Measurements from ENCODE around the gene MORN4. TPM values are rescaled to one million over a fixed set of nuclear protein-coding genes. Genes with fewer than 3 reads are reported as not detected.
A peak's percentile ranks its signal among the peaks of the same experiment; 100 is the strongest.

The MORN4 gene
- polyA plus RNA-seq, 4 donors = 4.0 to 15.5 TPM; not detected in 2

DNA sequence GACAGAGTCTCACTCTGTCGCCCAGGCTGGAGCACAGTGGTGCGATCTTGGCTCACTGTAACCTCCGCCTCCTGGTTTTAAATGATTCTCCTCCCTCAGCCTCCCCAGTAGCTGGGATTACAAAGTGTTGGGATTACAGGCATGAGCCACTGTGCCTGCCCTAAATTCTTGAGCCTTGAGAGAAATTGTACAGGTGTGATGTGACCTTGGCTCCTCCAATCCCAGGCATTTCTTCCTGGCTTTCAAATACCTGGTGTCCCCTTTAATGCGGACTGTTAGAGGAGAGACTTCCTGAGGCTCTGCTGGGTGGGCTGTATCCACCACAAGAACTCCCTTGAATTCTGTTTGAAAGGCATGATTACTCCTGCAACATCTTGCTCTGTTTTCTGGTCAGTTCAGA is 15.0 kb downstream of the MORN4 start:
- DNase-seq (no peak), FAIRE-seq (no peak)
- Histone ChIP-seq H3K4me1 (ENCODE audit: control insufficient read depth in 3 of 3, insufficient read depth in 2 of 3, low read depth in 1 of 3, low read length in 2 of 3) (peaks cover 0 to 5% (median 0%) of the 10 kb centered on the region in 3 donors), H3K9me3 (ENCODE audit: control insufficient read depth in 2 of 2, insufficient read depth in 1 of 2, low read depth in 1 of 2, low read length in 1 of 2) (no peaks in the 10 kb centered on the region), H3K4me3 (ENCODE audit: low read depth in 1 of 3, low read length in 3 of 3) (no peak overlapping the region), H3K27ac (ENCODE audit: low read depth in 1 of 3, low read length in 2 of 3) (no peak overlapping the region), H3K27me3 (ENCODE audit: control insufficient read depth in 3 of 3, insufficient read depth in 3 of 3, low read length in 3 of 3) (no peaks in the 10 kb centered on the region), H3K36me3 (ENCODE audit: control insufficient read depth in 3 of 3, insufficient read depth in 2 of 3, low read depth in 1 of 3, low read length in 3 of 3) (peaks cover 0 to 14% (median 0%) of the 10 kb centered on the region in 3 donors)
- WGBS, 3 donors = 86 to 98% (median 95%) methylated on average over 4 of the region's 4 CpGs

DNA sequence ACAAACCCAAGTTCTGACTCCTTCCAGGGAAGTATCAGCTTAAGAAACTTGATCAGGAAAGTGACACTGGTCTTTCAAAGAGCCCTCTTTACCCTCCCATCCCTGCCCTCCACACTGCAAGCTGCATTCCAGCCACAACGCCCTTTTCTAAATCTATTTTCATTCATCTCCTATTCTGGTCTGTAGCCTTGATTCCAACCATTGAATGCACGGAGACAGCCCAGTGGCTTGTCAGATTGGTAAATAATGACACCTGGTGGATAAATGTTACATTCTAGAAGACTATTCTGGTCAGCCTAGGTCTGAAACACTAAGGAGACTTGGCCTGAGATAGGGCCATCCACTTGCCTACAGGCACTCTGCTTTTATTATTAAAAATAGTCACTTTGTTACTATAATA is 20.9 kb downstream of the MORN4 start:
- 29 to 41% (median 37%) methylated on average over 2 of the region's 2 CpGs for WGBS, 3 donors

DNA sequence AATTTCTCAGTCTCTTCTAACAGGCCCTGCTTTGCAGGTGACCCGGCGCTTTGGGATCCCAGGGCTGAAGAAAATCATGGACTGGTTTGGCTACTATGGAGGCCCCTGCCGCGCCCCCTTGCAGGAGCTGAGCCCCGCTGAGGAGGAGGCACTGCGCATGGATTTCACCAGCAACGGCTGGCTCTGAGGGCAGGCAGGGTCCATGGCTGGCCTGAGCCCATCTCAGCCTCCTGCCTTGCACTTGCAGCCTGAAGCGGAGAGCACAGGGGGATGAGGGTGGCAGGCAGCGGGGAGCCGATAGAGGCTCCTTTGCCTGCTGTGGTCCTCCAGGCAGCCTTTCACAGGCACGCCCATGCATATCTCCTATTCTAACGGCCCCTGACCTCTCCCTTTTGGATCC is 21.8 kb downstream of the MORN4 start:
- Histone ChIP-seq H3K9me3 (ENCODE audit: control insufficient read depth in 2 of 2, insufficient read depth in 1 of 2, low read depth in 1 of 2, low read length in 1 of 2) (no peaks in the 10 kb centered on the region), H3K27ac (ENCODE audit: low read depth in 1 of 3, low read length in 2 of 3) (no peak overlapping the region), H3K36me3 (ENCODE audit: control insufficient read depth in 3 of 3, insufficient read depth in 2 of 3, low read depth in 1 of 3, low read length in 3 of 3) (peaks cover 0 to 15% (median 2%) of the 10 kb centered on the region in 3 donors), H3K4me3 (ENCODE audit: low read depth in 1 of 3, low read length in 3 of 3) (no peak overlapping the region), H3K27me3 (ENCODE audit: control insufficient read depth in 3 of 3, insufficient read depth in 3 of 3, low read length in 3 of 3) (no peaks in the 10 kb centered on the region), H3K4me1 (ENCODE audit: control insufficient read depth in 3 of 3, insufficient read depth in 2 of 3, low read depth in 1 of 3, low read length in 2 of 3) (no peaks in the 10 kb centered on the region)
- DNase-seq (no peak), FAIRE-seq (no peak)
- 82 to 89% (median 88%) methylated on average over 12 of the region's 12 CpGs for WGBS, 3 donors

More for the DNA sequence above, 20.9 kb downstream of the MORN4 start:
- no peak for FAIRE-seq
- Histone ChIP-seq H3K9me3 (ENCODE audit: control insufficient read depth in 2 of 2, insufficient read depth in 1 of 2, low read depth in 1 of 2, low read length in 1 of 2) (no peaks in the 10 kb centered on the region), H3K4me3 (ENCODE audit: low read depth in 1 of 3, low read length in 3 of 3) (no peak overlapping the region), H3K27me3 (ENCODE audit: control insufficient read depth in 3 of 3, insufficient read depth in 3 of 3, low read length in 3 of 3) (no peaks in the 10 kb centered on the region), H3K27ac (ENCODE audit: low read depth in 1 of 3, low read length in 2 of 3) (no peak overlapping the region), H3K36me3 (ENCODE audit: control insufficient read depth in 3 of 3, insufficient read depth in 2 of 3, low read depth in 1 of 3, low read length in 3 of 3) (peaks cover 0 to 15% (median 2%) of the 10 kb centered on the region in 3 donors), H3K4me1 (ENCODE audit: control insufficient read depth in 3 of 3, insufficient read depth in 2 of 3, low read depth in 1 of 3, low read length in 2 of 3) (no peaks in the 10 kb centered on the region)
- peak; percentile 45 to 46 for DNase-seq

DNA sequence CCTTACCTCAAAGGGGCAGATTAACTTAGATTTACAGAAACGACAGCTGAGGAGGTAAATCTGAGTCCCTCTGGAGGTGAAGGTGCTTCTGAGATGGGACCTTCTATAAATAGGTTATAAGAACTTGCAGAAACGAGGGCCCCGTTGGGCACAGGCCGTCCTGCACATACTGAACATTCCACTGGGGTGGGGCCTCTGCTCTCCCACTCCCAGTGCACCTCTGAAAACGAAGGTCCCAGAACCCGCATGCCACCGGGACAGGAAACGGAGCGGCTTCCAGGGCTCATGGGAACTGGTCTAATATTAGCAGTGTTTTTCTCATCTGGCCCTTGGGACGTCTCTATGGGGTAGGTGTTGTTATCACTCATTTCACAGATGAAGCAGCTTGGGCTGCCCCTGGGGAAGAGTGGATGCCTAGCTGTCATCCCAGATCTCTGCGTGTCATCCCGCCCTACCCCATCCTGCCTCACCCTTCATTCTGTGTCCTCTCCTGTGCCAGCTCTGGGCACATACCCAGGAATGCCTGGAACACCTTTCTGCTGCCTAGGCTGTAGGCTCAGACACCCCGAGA is 24.2 kb downstream of the MORN4 start:
- Histone ChIP-seq H3K36me3 (ENCODE audit: control insufficient read depth in 3 of 3, insufficient read depth in 2 of 3, low read depth in 1 of 3, low read length in 3 of 3) (peaks cover 0 to 6% (median 2%) of the 10 kb centered on the region in 3 donors), H3K27me3 (ENCODE audit: control insufficient read depth in 3 of 3, insufficient read depth in 3 of 3, low read length in 3 of 3) (no peaks in the 10 kb centered on the region), H3K9me3 (ENCODE audit: control insufficient read depth in 2 of 2, insufficient read depth in 1 of 2, low read depth in 1 of 2, low read length in 1 of 2) (no peaks in the 10 kb centered on the region), H3K27ac (ENCODE audit: low read depth in 1 of 3, low read length in 2 of 3) (no peak overlapping the region), H3K4me3 (ENCODE audit: low read depth in 1 of 3, low read length in 3 of 3) (no peak overlapping the region), H3K4me1 (ENCODE audit: control insufficient read depth in 3 of 3, insufficient read depth in 2 of 3, low read depth in 1 of 3, low read length in 2 of 3) (no peaks in the 10 kb centered on the region)
- no peak for FAIRE-seq
- no peak for DNase-seq
- 75 to 84% (median 83%) methylated on average over 13 of the region's 13 CpGs for WGBS, 3 donors

DNA sequence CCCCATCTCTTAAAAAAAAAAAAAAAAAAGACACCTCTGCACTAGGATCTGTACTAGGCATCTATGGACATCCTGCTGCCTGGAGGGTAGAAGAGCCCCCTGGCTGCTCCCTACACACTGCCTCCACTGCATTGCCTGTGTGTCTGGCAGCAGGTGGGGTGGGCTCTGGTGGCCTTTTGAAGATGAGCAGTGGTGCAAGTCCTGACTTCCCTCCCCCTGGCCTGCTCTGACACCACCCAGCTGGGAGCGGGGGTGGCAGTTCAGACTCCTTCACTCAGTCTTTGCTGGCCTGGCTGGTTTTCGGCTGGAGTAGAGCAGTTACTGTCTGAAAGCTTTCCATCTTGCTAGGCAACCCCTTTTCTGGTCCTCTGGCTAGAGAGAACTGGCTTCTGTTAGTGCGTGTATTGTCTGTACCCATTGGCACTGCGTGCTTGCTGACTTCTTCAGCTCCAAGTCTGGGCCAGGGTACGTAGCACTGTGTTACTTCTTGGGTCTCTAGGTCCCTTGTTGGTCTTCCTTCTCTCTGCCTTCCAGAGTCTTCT is 26.1 kb downstream of the MORN4 start:
- Histone ChIP-seq H3K9me3 (ENCODE audit: control insufficient read depth in 2 of 2, insufficient read depth in 1 of 2, low read depth in 1 of 2, low read length in 1 of 2) (no peaks in the 10 kb centered on the region), H3K4me3 (ENCODE audit: low read depth in 1 of 3, low read length in 3 of 3) (no peak overlapping the region), H3K27me3 (ENCODE audit: control insufficient read depth in 3 of 3, insufficient read depth in 3 of 3, low read length in 3 of 3) (no peaks in the 10 kb centered on the region), H3K4me1 (ENCODE audit: control insufficient read depth in 3 of 3, insufficient read depth in 2 of 3, low read depth in 1 of 3, low read length in 2 of 3) (no peaks in the 10 kb centered on the region), H3K36me3 (ENCODE audit: control insufficient read depth in 3 of 3, insufficient read depth in 2 of 3, low read depth in 1 of 3, low read length in 3 of 3) (peaks cover 0 to 4% (median 2%) of the 10 kb centered on the region in 3 donors), H3K27ac (ENCODE audit: low read depth in 1 of 3, low read length in 2 of 3) (no peak overlapping the region)
- 90 to 93% (median 93%) methylated on average over 5 of the region's 5 CpGs for WGBS, 3 donors
- DNase-seq (no peak), FAIRE-seq (no peak)

DNA sequence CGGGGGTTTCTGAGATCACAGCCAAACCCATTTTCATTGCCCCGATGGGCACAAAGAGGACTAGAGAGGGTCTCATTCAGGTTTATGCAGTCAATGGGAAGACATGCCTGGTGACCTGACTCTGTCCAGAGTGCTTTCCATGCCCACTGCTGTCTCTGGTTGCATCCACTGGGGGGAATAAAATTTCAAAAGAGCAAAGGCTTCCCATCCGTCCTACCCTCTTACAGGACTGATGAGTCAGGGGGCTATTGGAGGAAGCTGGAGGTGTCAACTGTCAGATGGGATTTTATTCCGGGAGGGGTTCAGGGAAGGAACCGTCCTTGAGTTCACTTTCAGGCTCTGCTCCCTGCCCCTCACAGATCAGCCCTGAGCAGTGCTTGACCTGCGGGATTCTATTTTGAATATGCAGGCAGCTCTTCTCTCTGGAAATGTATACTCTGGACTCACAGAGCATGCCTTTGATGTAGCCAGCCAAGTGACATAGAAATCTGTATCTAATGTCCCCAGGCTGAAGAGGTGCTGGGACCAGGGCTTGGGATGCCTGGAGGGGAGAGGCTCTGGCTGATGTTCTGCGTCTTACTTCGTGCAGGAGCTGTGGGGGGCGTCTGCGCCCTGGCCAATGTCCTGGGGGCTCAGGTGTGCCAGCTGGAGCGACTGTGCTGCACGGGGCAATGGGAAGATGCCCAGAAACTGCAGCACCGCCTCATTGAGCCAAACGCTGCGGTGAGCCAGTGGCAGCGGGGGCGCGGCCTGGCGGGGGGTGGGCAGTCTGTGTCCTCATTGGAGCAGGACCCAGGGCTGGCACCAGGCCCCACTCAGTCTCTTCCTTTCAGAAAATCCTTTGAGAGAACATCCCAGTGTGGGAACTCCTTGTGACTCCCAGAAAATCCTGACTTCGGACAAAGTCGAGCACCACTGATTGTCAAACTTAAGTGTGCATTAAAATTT is 31.8 kb downstream of the MORN4 start:
- 84 to 85% (median 84%) methylated on average over 21 of the region's 21 CpGs for WGBS, 3 donors
- DNase-seq (no peak), FAIRE-seq (no peak)
- no peaks in the 10 kb centered on the region for H3K9me3 ChIP-seq (ENCODE audit: control insufficient read depth in 2 of 2, insufficient read depth in 1 of 2, low read depth in 1 of 2, low read length in 1 of 2)
- no peak overlapping the region for H3K4me3 ChIP-seq (ENCODE audit: low read depth in 1 of 3, low read length in 3 of 3)
- no peaks in the 10 kb centered on the region for H3K27me3 ChIP-seq (ENCODE audit: control insufficient read depth in 3 of 3, insufficient read depth in 3 of 3, low read length in 3 of 3)
- H3K27ac ChIP-seq (ENCODE audit: low read depth in 1 of 3, low read length in 2 of 3) = no peak overlapping the region
- peaks cover 0 to 3% (median 0%) of the 10 kb centered on the region in 3 donors for H3K36me3 ChIP-seq (ENCODE audit: control insufficient read depth in 3 of 3, insufficient read depth in 2 of 3, low read depth in 1 of 3, low read length in 3 of 3)
- no peaks in the 10 kb centered on the region for H3K4me1 ChIP-seq (ENCODE audit: control insufficient read depth in 3 of 3, insufficient read depth in 2 of 3, low read depth in 1 of 3, low read length in 2 of 3)

DNA sequence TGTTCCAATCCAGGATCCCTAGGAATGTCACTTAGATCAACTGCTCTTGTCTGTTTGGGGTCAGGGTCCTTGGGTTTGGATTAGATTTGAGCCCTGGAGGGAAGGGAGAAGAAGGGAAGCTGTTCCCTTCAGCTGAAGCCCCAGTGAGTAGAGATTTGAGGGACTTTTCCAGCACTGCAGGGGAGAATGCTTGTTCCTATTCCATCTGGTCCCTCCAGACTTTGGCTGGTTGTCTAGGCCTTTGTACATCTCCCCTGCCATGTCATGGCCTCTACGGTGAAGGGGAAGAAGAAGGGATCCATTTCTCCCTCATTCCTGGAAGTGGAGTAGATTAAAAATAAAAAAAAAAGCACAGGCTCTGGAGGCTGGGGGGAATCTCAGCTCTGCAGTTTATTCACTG is 32.7 kb downstream of the MORN4 start:
- Histone ChIP-seq H3K4me1 (ENCODE audit: control insufficient read depth in 3 of 3, insufficient read depth in 2 of 3, low read depth in 1 of 3, low read length in 2 of 3) (no peaks in the 10 kb centered on the region), H3K4me3 (ENCODE audit: low read depth in 1 of 3, low read length in 3 of 3) (no peak overlapping the region), H3K9me3 (ENCODE audit: control insufficient read depth in 2 of 2, insufficient read depth in 1 of 2, low read depth in 1 of 2, low read length in 1 of 2) (no peaks in the 10 kb centered on the region), H3K27ac (ENCODE audit: low read depth in 1 of 3, low read length in 2 of 3) (no peak overlapping the region), H3K36me3 (ENCODE audit: control insufficient read depth in 3 of 3, insufficient read depth in 2 of 3, low read depth in 1 of 3, low read length in 3 of 3) (peaks cover 0 to 3% (median 0%) of the 10 kb centered on the region in 3 donors), H3K27me3 (ENCODE audit: control insufficient read depth in 3 of 3, insufficient read depth in 3 of 3, low read length in 3 of 3) (no peaks in the 10 kb centered on the region)
- FAIRE-seq (no peak), DNase-seq (no peak)
- 81 to 100% (median 89%) methylated on average over 1 of the region's 1 CpG for WGBS, 3 donors

DNA sequence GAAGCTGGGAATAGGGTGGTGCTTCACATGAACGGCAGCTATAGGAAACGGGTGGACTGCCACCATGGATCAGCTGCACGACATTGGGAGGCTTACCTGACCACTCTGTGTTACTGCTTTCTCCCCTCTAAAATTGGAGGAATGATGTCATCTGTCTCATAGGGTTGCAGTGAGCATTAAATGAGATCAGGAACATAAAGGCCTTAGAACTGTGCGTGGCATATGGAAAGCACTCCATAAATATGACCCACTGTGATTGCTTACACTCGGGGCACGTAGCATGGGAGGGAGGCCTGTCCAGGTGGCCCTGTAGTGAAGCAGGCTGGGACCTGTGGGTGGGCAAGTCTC is 34.1 kb downstream of the MORN4 start:
- 80 to 87% (median 82%) methylated on average over 6 of the region's 6 CpGs for WGBS, 3 donors
- H3K27me3 ChIP-seq (ENCODE audit: control insufficient read depth in 3 of 3, insufficient read depth in 3 of 3, low read length in 3 of 3) = no peaks in the 10 kb centered on the region
- no peaks in the 10 kb centered on the region for H3K9me3 ChIP-seq (ENCODE audit: control insufficient read depth in 2 of 2, insufficient read depth in 1 of 2, low read depth in 1 of 2, low read length in 1 of 2)
- no peaks in the 10 kb centered on the region for H3K4me1 ChIP-seq (ENCODE audit: control insufficient read depth in 3 of 3, insufficient read depth in 2 of 3, low read depth in 1 of 3, low read length in 2 of 3)
- no peak for FAIRE-seq
- no peak for DNase-seq
- H3K27ac ChIP-seq (ENCODE audit: low read depth in 1 of 3, low read length in 2 of 3) = no peak overlapping the region
- H3K4me3 ChIP-seq (ENCODE audit: low read depth in 1 of 3, low read length in 3 of 3) = peak overlapping the region in 1 of 3 donors; percentile 4
- peaks cover 0 to 3% (median 0%) of the 10 kb centered on the region in 3 donors for H3K36me3 ChIP-seq (ENCODE audit: control insufficient read depth in 3 of 3, insufficient read depth in 2 of 3, low read depth in 1 of 3, low read length in 3 of 3)

All from small intestine (tissue), 7 donors.